G401 (cell line): ENCODE data around the gene PLA2G10. TPM values are rescaled to one million over a fixed set of nuclear protein-coding genes. Genes with fewer than 3 reads are reported as not detected.
"Not testable (repeated sequence)": the region's sequence is repeated elsewhere in the genome, so short reads cannot be mapped to it uniquely, and the experiment has no call there.

ENCODE experiments used
- DNase-seq: peaks from one replicate; pipeline ENCODE4 v3.0.0-alpha.2; 2015; ENCODE audit warnings: low spot score
- in situ Hi-C: cut with HindIII; loops from 2 replicates; pipeline ENCODE4 v1.10.0; 2016; ENCODE audit warnings: low sequenced_read_pairs, mixed read lengths
- total RNA-seq: library from RNA; depleted of rRNA; stranded (reverse); fragments of >200 nt; shearing (Covaris generic); gene quantifications from 2 replicates; pipeline ENCODE4 v1.2.3, GENCODE V29; 2014

The PLA2G10 gene
- total RNA-seq, 1 experiment from 2014 or later = not detected

- peak; percentile 17 for DNase-seq
- in situ Hi-C loops = no loop called here
Measured at GRCh38 chr16:14668556-14669223, 25.4 kb downstream of the PLA2G10 start.

- DNase-seq = no peak
- in situ Hi-C loops = no loop called here
Measured at GRCh38 chr16:14667347-14668266, 26.5 kb downstream of the PLA2G10 start.

- DNase-seq = no peak
- in situ Hi-C loops = no loop called here
Measured at GRCh38 chr16:14658063-14658462, 36.0 kb downstream of the PLA2G10 start.

GRCh38 chr16:14652726-14653125 lies 41.4 kb downstream of the PLA2G10 start:
- in situ Hi-C loops = no loop called here
- no peak for DNase-seq

- in situ Hi-C loops = no loop called here
- no peak for DNase-seq
Measured at GRCh38 chr16:14650629-14651028, 43.5 kb downstream of the PLA2G10 start.

GRCh38 chr16:14649816-14650215 lies 44.3 kb downstream of the PLA2G10 start:
- no peak for DNase-seq
- in situ Hi-C loops = no loop called here

GRCh38 chr16:14641926-14642325 lies 52.2 kb downstream of the PLA2G10 start:
- DNase-seq = no peak
- in situ Hi-C loops = no loop called here

- no peak for DNase-seq
- in situ Hi-C loops = no loop called here
Measured at GRCh38 chr16:14641206-14641605, 52.9 kb downstream of the PLA2G10 start.

- in situ Hi-C loops = no loop called here
- no peak for DNase-seq
Measured at GRCh38 chr16:14640538-14640937, 53.6 kb downstream of the PLA2G10 start.

- DNase-seq, in situ Hi-C loops: not testable (repeated sequence)
Measured at GRCh38 chr16:14636951-14637240, 57.2 kb downstream of the PLA2G10 start.

- in situ Hi-C loops, DNase-seq: not testable (repeated sequence)
Measured at GRCh38 chr16:14636179-14636950, 57.7 kb downstream of the PLA2G10 start.

GRCh38 chr16:14635395-14636165 lies 58.5 kb downstream of the PLA2G10 start:
- in situ Hi-C loops = no loop called here
- DNase-seq = no peak

- in situ Hi-C loops = no loop called here
- no peak for DNase-seq
Measured at GRCh38 chr16:14634389-14634725, 59.8 kb downstream of the PLA2G10 start.

- in situ Hi-C loops = no loop called here
Measured at GRCh38 chr16:14632693-14633569, 61.2 kb downstream of the PLA2G10 start, which contains the start of gene BFAR. TSS of gene BFAR (plus strand) at chr16:14632951. CDS start at chr16:14644347, 11,396 bp downstream.

GRCh38 chr16:14630620-14631330 lies 63.3 kb downstream of the PLA2G10 start:
- DNase-seq, in situ Hi-C loops: not testable (repeated sequence)

More at GRCh38 chr16:14632693-14633569, 61.2 kb downstream of the PLA2G10 start, which contains the start of gene BFAR:
- DNase-seq = peak; percentile 98

GRCh38 chr16:14629919-14630619 lies 64.0 kb downstream of the PLA2G10 start, which contains the start of gene PARN:
TSS of gene PARN (minus strand) at chr16:14630260. CDS start at chr16:14630125, 135 bp downstream.
- in situ Hi-C loops = no loop called here
- peak; percentile 96 for DNase-seq

- in situ Hi-C loops = no loop called here
- peak; percentile 23 for DNase-seq
Measured at GRCh38 chr16:14629612-14629918, 64.5 kb downstream of the PLA2G10 start.
